Measurements from ENCODE around the gene LUZP2.

DNA sequence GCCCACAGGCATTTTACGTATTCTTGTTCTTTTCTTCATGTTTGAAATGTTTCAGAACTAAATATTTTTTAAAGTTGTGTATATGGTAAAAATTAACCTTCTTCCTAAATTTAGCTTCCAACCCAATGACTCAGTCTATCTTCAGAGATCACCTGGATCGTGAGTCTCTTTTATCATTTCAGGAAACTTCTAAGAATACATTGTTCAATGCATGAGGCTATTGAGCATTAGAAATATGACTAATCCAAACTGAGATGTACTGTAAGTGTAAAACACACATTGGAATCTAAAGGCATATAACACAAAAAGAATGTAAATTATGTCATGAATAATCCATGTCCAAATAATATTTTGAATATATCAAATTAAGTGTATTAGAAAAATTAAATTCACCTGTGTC is 265.2 kb downstream of the LUZP2 start:
- TF ChIP-seq, protein P1, sequence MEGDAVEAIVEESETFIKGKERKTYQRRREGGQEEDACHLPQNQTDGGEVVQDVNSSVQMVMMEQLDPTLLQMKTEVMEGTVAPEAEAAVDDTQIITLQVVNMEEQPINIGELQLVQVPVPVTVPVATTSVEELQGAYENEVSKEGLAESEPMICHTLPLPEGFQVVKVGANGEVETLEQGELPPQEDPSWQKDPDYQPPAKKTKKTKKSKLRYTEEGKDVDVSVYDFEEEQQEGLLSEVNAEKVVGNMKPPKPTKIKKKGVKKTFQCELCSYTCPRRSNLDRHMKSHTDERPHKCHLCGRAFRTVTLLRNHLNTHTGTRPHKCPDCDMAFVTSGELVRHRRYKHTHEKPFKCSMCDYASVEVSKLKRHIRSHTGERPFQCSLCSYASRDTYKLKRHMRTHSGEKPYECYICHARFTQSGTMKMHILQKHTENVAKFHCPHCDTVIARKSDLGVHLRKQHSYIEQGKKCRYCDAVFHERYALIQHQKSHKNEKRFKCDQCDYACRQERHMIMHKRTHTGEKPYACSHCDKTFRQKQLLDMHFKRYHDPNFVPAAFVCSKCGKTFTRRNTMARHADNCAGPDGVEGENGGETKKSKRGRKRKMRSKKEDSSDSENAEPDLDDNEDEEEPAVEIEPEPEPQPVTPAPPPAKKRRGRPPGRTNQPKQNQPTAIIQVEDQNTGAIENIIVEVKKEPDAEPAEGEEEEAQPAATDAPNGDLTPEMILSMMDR (IDR thresholded peaks at IDR 0.05): no peak
- TF ChIP-seq POLR2AphosphoS5 (IDR thresholded peaks at IDR 0.05) (no peak), POLR2A (IDR thresholded peaks at IDR 0.05) (no peak)
